BLaER1 treated with 17β-estradiol and CSF1 and Interleukin-3, amounts not matched to agents 10 nM and 100 nM (cell line): Measurements from ENCODE around the gene OSBPL8.

ENCODE experiments used
- H3K27ac ChIP-seq, 11 experiments: shearing (Covaris generic); formaldehyde crosslinking; 2 replicates each; pipeline ENCODE4 v1.8.1; 2022
- H3K27me3 ChIP-seq, 11 experiments: shearing (Covaris generic); formaldehyde crosslinking; 2 replicates each; pipeline ENCODE4 v1.8.1; 2022
- H3K36me3 ChIP-seq, 11 experiments: shearing (Covaris generic); formaldehyde crosslinking; 2 replicates each; pipeline ENCODE4 v1.8.1; 2022
- H3K4me1 ChIP-seq, 10 experiments: shearing (Covaris generic); formaldehyde crosslinking; 2 replicates each; pipeline ENCODE4 v1.8.1; 2022
- H3K4me2 ChIP-seq, 11 experiments: shearing (Covaris generic); formaldehyde crosslinking; 2 replicates each; pipeline ENCODE4 v1.8.1; 2022
- H3K4me3 ChIP-seq, 10 experiments: shearing (Covaris generic); formaldehyde crosslinking; 2 replicates each; pipeline ENCODE4 v1.8.1; 2022
- H3K9ac ChIP-seq, 11 experiments: shearing (Covaris generic); formaldehyde crosslinking; 2 replicates each; pipeline ENCODE4 v1.8.1; 2022
- H3K9me3 ChIP-seq, 11 experiments: shearing (Covaris generic); formaldehyde crosslinking; replicated peaks in 1 of 11; 2 replicates each; pipeline ENCODE4 v1.8.1; 2022
- H4K20me1 ChIP-seq, 11 experiments: shearing (Covaris generic); formaldehyde crosslinking; 2 replicates each; pipeline ENCODE4 v1.8.1; 2022
- Cebpa-rat ChIP-seq, 11 experiments: shearing (Covaris generic); IDR thresholded peaks; 2 replicates each; pipeline ENCODE4 v1.8.1; 2022

Gene OSBPL8

DNA sequence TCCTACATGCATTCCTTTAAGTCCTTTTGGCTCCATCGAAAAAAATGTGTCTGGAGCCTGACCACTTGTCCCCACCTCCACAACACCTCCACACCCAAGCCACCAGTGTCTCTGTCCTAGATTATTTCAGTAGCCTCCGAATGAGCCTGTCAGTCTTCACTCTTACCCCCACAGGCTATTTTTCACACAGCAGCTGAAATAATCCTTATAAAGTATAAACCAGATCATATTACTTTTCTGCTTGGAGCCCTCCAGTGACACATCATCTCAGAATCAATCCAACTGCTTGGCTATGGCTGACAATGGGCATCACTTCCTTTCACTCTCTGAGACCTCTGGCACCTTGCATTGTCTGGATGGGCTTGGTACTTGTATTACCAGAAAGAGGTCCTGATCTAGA lies 256.2 kb downstream of the OSBPL8 start:
- Histone ChIP-seq H4K20me1 (no peaks in the 10 kb centered on the region), H3K27ac (no peak overlapping the region), H3K4me3 (no peak overlapping the region), H3K27me3 (no peaks in the 10 kb centered on the region), H3K9me3 (0 out of 22 replicates have a peak, but pooled peaks cover 0 to 3% (median 0%) of the 10 kb centered on the region in 11 experiments), H3K9ac (no peak overlapping the region), H3K4me1 (no peaks in the 10 kb centered on the region), H3K36me3 (no peaks in the 10 kb centered on the region), H3K4me2 (no peak overlapping the region)
- no peak for TF ChIP-seq Cebpa-rat (IDR thresholded peaks at IDR 0.05)
